IMR-90 (cell line): ENCODE results near the gene RBM39. TPM values are rescaled to one million over a fixed set of nuclear protein-coding genes. Genes with fewer than 3 reads are reported as not detected.

Experiments used
- ATAC-seq: fragments of 200-7000 bp; cut with Tn5 transposase; 2 replicates; pipeline ENCODE4 v1.9.1; 2020; ENCODE audit warnings: low read depth, mild to moderate bottlenecking, moderate library complexity
- BruUV-seq: library from RNA; stranded (reverse); fragments of 400-500 nt; replicated peaks from 2 replicates; lab custom pipeline; 2021; lab: Mats Ljungman, UMichigan
- CTCF ChIA-PET: fragments of 300-600 bp; formaldehyde crosslinking; extraction: SDS; loops from one replicate; lab custom pipeline; 2021; ENCODE audit warnings: antibody characterized with exemption; lab: Yijun Ruan, JAX
- POLR2A ChIA-PET: fragments of 300-600 bp; sonication (Branson Sonifier 250); formaldehyde crosslinking; loops from one replicate; lab custom pipeline; 2022; ENCODE audit warnings: antibody characterized with exemption; ENCODE audit not compliant: unreplicated experiment; lab: Charles Lee
- DNase-seq: peaks from one replicate; pipeline ENCODE4 v3.0.0; 2013
- H2AFZ ChIP-seq: replicated peaks from 2 replicates; pipeline ENCODE3; 2013; ENCODE audit warnings: low read length, mild to moderate bottlenecking; ENCODE audit not compliant: poor library complexity
- H2AK5ac ChIP-seq: 2 replicates; pipeline ENCODE4 v1.6.1; 2013; ENCODE audit warnings: low read depth, low read length, inconsistent platforms
- H2AK9ac ChIP-seq: replicated peaks from 2 replicates; pipeline ENCODE3; 2013; ENCODE audit warnings: mild to moderate bottlenecking, low read depth, low read length, moderate library complexity; ENCODE audit not compliant: poor library complexity
- H2BK120ac ChIP-seq: 2 replicates; pipeline ENCODE4 v1.6.1; 2013; ENCODE audit warnings: low read depth, low read length, inconsistent platforms
- H2BK15ac ChIP-seq: 3 replicates; pipeline ENCODE4 v1.6.1; 2013; ENCODE audit warnings: low read depth, low read length, inconsistent platforms
- H2BK20ac ChIP-seq: 2 replicates; pipeline ENCODE4 v1.6.1; 2013; ENCODE audit warnings: low read depth, mild to moderate bottlenecking, inconsistent platforms, low read length, moderate library complexity
- H2BK5ac ChIP-seq: 2 replicates; pipeline ENCODE4 v1.6.1; 2013; ENCODE audit warnings: mild to moderate bottlenecking, low read depth, low read length, inconsistent platforms; ENCODE audit not compliant: poor library complexity, severe bottlenecking
- H3K14ac ChIP-seq: replicated peaks from 2 replicates; pipeline ENCODE4 v1.6.1; 2013; ENCODE audit warnings: low read depth, low read length, inconsistent platforms
- H3K18ac ChIP-seq: 2 replicates; pipeline ENCODE4 v1.6.1; 2013; ENCODE audit warnings: low read depth, low read length, control low read depth
- H3K23ac ChIP-seq: 2 replicates; pipeline ENCODE4 v1.6.1; 2013; ENCODE audit warnings: low read depth, low read length, inconsistent platforms
- H3K27ac ChIP-seq: 2 replicates; pipeline ENCODE4 v1.5.1; 2013; ENCODE audit warnings: mild to moderate bottlenecking, control low read depth, low read length; ENCODE audit not compliant: insufficient read depth
- H3K27me3 ChIP-seq: 2 replicates; pipeline ENCODE4 v1.6.1; 2013; ENCODE audit warnings: low read length; ENCODE audit not compliant: control insufficient read depth, insufficient read depth
- H3K36me3 ChIP-seq: 2 replicates; pipeline ENCODE4 v1.6.1; 2013; ENCODE audit warnings: low read length, mixed read lengths; ENCODE audit not compliant: control insufficient read depth, insufficient read depth
- H3K4ac ChIP-seq: 2 replicates; pipeline ENCODE4 v1.6.1; 2013; ENCODE audit warnings: low read depth, low read length, inconsistent platforms
- H3K4me1 ChIP-seq: 2 replicates; pipeline ENCODE4 v1.6.1; 2013; ENCODE audit warnings: low read length, mixed read lengths; ENCODE audit not compliant: control insufficient read depth, insufficient read depth
- H3K4me2 ChIP-seq: 2 replicates; pipeline ENCODE4 v1.6.1; 2013; ENCODE audit warnings: low read depth, mild to moderate bottlenecking, control low read depth, low read length, moderate library complexity
- H3K4me3 ChIP-seq: 2 replicates; pipeline ENCODE4 v1.5.1; 2013; ENCODE audit warnings: low read depth, mild to moderate bottlenecking, control low read depth, low read length, moderate library complexity; ENCODE audit not compliant: insufficient read depth
- H3K56ac ChIP-seq: 2 replicates; pipeline ENCODE4 v1.6.1; 2013; ENCODE audit warnings: low read length, inconsistent platforms; ENCODE audit not compliant: insufficient read depth; ENCODE audit errors: extremely low read depth
- H3K79me1 ChIP-seq, 2 experiments: 2 replicates each; pipeline ENCODE4 v1.6.1; 2013; ENCODE audit warnings: low read length in 2 of 2, inconsistent platforms in 1 of 2, low read depth in 1 of 2
- H3K9ac ChIP-seq: 2 replicates; pipeline ENCODE4 v1.6.1; 2013; ENCODE audit warnings: low read depth, low read length, control low read depth
- H3K9me1 ChIP-seq: 2 replicates; pipeline ENCODE4 v1.6.1; 2013; ENCODE audit warnings: low read length, inconsistent platforms; ENCODE audit not compliant: insufficient read depth
- H3K9me3 ChIP-seq: 2 replicates; pipeline ENCODE4 v1.6.1; 2013; ENCODE audit warnings: low read length; ENCODE audit not compliant: control insufficient read depth, insufficient read depth
- H4K20me1 ChIP-seq: 2 replicates; pipeline ENCODE4 v1.6.1; 2013; ENCODE audit warnings: low read length, inconsistent platforms; ENCODE audit not compliant: insufficient read depth
- H4K5ac ChIP-seq: 2 replicates; pipeline ENCODE4 v1.6.1; 2013; ENCODE audit warnings: mild to moderate bottlenecking, low read depth, low read length, control low read depth
- H4K8ac ChIP-seq, 2 experiments: 2 replicates each; pipeline ENCODE4 v1.6.1; 2013; ENCODE audit warnings: low read depth in 2 of 2, low read length in 2 of 2, control low read depth in 1 of 2, inconsistent platforms in 1 of 2
- H4K91ac ChIP-seq: 2 replicates; pipeline ENCODE4 v1.6.1; 2013; ENCODE audit warnings: low read depth, low read length, inconsistent platforms; ENCODE audit not compliant: insufficient read depth
- CEBPB ChIP-seq: IDR thresholded peaks from 2 replicates; pipeline ENCODE4 v1.6.1; 2012; ENCODE audit warnings: low read depth, low read length, improper control_type of control experiment
- CHD1 ChIP-seq: IDR thresholded peaks from 2 replicates; pipeline ENCODE4 v1.6.1; 2012; ENCODE audit warnings: low read depth, low read length, improper control_type of control experiment
- CTCF ChIP-seq: conservative IDR thresholded peaks from 2 replicates; pipeline ENCODE4 v1.5.1; 2012; ENCODE audit warnings: mild to moderate bottlenecking, low read depth, low read length, improper control_type of control experiment
- FOS ChIP-seq: fragments of 150-350 bp; IDR thresholded peaks from 2 replicates; pipeline ENCODE4 v1.6.1; 2016; ENCODE audit warnings: low read depth, low read length
- MAFK ChIP-seq: IDR thresholded peaks from 2 replicates; pipeline ENCODE4 v1.6.1; 2012; ENCODE audit warnings: low read depth, low read length, improper control_type of control experiment
- MAZ ChIP-seq: IDR thresholded peaks from 2 replicates; pipeline ENCODE4 v1.6.1; 2012; ENCODE audit warnings: low read depth, mild to moderate bottlenecking, low read length, improper control_type of control experiment, moderate library complexity, borderline replicate concordance
- MXI1 ChIP-seq: IDR thresholded peaks from 2 replicates; pipeline ENCODE4 v1.6.1; 2012; ENCODE audit warnings: low read depth, mild to moderate bottlenecking, low read length, moderate library complexity, borderline replicate concordance
- POLR2A ChIP-seq: IDR thresholded peaks from 2 replicates; pipeline ENCODE4 v1.6.1; 2012; ENCODE audit warnings: mild to moderate bottlenecking, low read depth, low read length
- RAD21 ChIP-seq: IDR thresholded peaks from 2 replicates; pipeline ENCODE4 v1.6.1; 2012; ENCODE audit warnings: low read length, improper control_type of control experiment
- RCOR1 ChIP-seq: IDR thresholded peaks from 2 replicates; pipeline ENCODE4 v1.6.1; 2012; ENCODE audit warnings: mild to moderate bottlenecking, low read length, improper control_type of control experiment; ENCODE audit not compliant: insufficient replicate concordance
- RFX5 ChIP-seq: IDR thresholded peaks from 2 replicates; pipeline ENCODE4 v1.8.0; 2012; ENCODE audit warnings: low read depth, mild to moderate bottlenecking, low read length, moderate library complexity
- SMC3 ChIP-seq: fragments of 150-350 bp; IDR thresholded peaks from 2 replicates; pipeline ENCODE4 v1.6.1; 2016; ENCODE audit warnings: low read depth, mild to moderate bottlenecking, antibody characterized with exemption, low read length, moderate library complexity
- WGBS, 2 experiments: methylation state at CpG; one replicate each; pipeline versions ENCODE4 v1.1.5 to v1.1.7; 2013; ENCODE audit warnings: missing lambda C conversion rate in 2 of 2; ENCODE audit not compliant: insufficient read length in 1 of 2; ENCODE audit errors: extremely low coverage in 2 of 2; 5-methylcytosine and 5-hydroxymethylcytosine counted together
- dilution Hi-C: fragments of 300-500 bp; cut with HindIII; formaldehyde crosslinking; loops from one replicate; pipeline ENCODE4 v1.14.3; 2018; ENCODE audit warnings: low sequenced_read_pairs; ENCODE audit not compliant: unreplicated experiment
- in situ Hi-C: fragments of 300-500 bp; cut with MboI; formaldehyde crosslinking; loops from 3 replicates; pipeline ENCODE4 v1.14.3; 2019; ENCODE audit warnings: low sequenced_read_pairs, inconsistent platforms, mixed read lengths
- intact Hi-C: fragments of 100-400 bp; cut with micrococcal nuclease; formaldehyde crosslinking; loops from 2 replicates; pipeline ENCODE4 v1.10.0; 2022
- polyA plus RNA-seq, 3 experiments: library from polyadenylated mRNA; depleted of rRNA; stranded (reverse); fragments of >200 nt; gene quantifications; 2 replicates each; pipeline ENCODE4 v1.2.3, GENCODE V29; 2012; ENCODE audit warnings: low replicate concordance in 1 of 3
- total RNA-seq: library from RNA; depleted of rRNA; stranded (reverse); fragments of >200 nt; gene quantifications from 2 replicates; pipeline ENCODE4 v1.2.3, GENCODE V29; 2012
- TF ChIP-seq, protein P1 (sequence below): fragments of 150-350 bp; IDR thresholded peaks from 2 replicates; pipeline ENCODE4 v1.6.1; 2016; ENCODE audit warnings: low read depth, mild to moderate bottlenecking, low read length, moderate library complexity, borderline replicate concordance
- TF ChIP-seq, protein P2 (sequence below): fragments of 150-350 bp; IDR thresholded peaks from 2 replicates; pipeline ENCODE4 v1.6.1; 2017; ENCODE audit warnings: mild to moderate bottlenecking, antibody characterized with exemption, low read length, low read depth

Gene RBM39
- total and polyA plus RNA-seq, 2 of the 4 experiments (the other 2 are of a cell fraction), result 106 to 166 TPM

DNA sequence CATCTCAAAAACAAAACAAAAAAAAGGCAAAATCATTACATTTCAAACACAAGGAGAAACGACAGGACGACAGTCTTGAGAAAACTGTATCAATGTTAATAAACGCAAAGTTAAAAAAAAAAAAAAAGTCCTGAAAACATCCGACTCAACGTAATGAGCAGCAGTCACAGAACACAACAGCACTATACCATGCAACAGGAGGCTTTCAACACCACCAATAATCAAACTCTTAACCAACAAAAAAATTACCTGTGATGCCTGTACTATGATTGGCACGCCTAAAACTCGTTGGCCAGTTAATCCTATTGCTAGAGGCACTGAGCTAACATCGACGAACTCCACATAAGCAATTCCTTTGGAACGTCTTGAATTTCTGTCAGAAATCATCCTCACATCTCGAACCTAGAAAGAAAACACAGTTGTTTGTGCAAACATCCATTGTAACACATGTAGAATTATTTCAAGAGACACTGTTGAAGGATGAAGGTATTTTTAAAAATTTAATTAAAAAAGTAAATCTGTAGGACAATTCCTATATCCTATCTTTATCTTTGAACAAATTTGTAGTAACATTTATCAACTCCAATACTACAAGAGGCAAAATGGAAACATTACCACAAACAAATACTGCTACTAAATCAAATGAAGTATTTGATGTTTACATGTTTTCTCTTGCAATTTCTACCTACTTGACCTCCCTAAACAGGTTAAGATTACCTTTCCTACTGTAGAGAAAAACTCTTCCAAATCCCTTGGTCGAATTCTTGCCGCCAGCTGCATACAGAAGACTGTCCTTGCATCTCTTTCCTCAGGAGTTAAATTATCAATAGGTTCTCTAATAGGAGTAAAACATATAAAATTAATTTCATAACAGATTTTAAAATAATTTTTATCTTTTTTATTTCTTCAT lies 17.5 kb downstream of the RBM39 start:
- Histone ChIP-seq H2BK20ac (no peak overlapping the region), H2BK5ac (no peak overlapping the region), H4K8ac (no peak overlapping the region), H4K5ac (no peak overlapping the region), H2BK120ac (no peak overlapping the region), H3K9me3 (no peaks in the 10 kb centered on the region), H3K79me1 (peaks cover 17 to 57% of the 10 kb centered on the region in 2 experiments), H3K27me3 (no peaks in the 10 kb centered on the region), H3K27ac (no peak overlapping the region), H4K20me1 (peaks cover 96% of the 10 kb centered on the region), H3K9me1 (peaks cover 8% of the 10 kb centered on the region), H3K4ac (no peak overlapping the region), H3K18ac (no peak overlapping the region), H2AK5ac (no peak overlapping the region), H3K4me1 (no peaks in the 10 kb centered on the region), H3K9ac (no peak overlapping the region), H2BK15ac (no peak overlapping the region), H3K56ac (no peak overlapping the region), H3K36me3 (peaks cover 79% of the 10 kb centered on the region), H4K91ac (no peak overlapping the region), H2AFZ (no peak overlapping the region), H3K23ac (no peak overlapping the region), H2AK9ac (no peak overlapping the region), H3K4me2 (no peak overlapping the region), H3K4me3 (no peak overlapping the region), H3K14ac (no peak overlapping the region)
- no TSS peak for BruUV-seq
- dilution Hi-C loops (no loop called here), intact Hi-C loops (no loop called here), in situ Hi-C loops (no loop called here)
- TF ChIP-seq, protein P1, sequence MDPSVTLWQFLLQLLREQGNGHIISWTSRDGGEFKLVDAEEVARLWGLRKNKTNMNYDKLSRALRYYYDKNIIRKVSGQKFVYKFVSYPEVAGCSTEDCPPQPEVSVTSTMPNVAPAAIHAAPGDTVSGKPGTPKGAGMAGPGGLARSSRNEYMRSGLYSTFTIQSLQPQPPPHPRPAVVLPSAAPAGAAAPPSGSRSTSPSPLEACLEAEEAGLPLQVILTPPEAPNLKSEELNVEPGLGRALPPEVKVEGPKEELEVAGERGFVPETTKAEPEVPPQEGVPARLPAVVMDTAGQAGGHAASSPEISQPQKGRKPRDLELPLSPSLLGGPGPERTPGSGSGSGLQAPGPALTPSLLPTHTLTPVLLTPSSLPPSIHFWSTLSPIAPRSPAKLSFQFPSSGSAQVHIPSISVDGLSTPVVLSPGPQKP, result no peak
- TF ChIP-seq MAZ (no peak), CEBPB (no peak), POLR2A (no peak), FOS (no peak), RFX5 (no peak), CTCF (no peak), RCOR1 (no peak), MXI1 (no peak), CHD1 (no peak), RAD21 (no peak), SMC3 (no peak), MAFK (no peak)
- TF ChIP-seq, protein P2, sequence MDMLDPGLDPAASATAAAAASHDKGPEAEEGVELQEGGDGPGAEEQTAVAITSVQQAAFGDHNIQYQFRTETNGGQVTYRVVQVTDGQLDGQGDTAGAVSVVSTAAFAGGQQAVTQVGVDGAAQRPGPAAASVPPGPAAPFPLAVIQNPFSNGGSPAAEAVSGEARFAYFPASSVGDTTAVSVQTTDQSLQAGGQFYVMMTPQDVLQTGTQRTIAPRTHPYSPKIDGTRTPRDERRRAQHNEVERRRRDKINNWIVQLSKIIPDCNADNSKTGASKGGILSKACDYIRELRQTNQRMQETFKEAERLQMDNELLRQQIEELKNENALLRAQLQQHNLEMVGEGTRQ, result no peak
- 73% methylated on average over 2 of the region's 13 CpGs; no CpG with 5 or more reads in 1 of the 2 experiments for WGBS, 2 experiments
- DNase-seq (no peak), ATAC-seq (no peak)
- CTCF ChIA-PET, result interaction anchor here (0.5 kb wide), 1 partner anchor 959 kb away, joined by 3 read pairs; no protein-coding TSS in a partner anchor
- POLR2A ChIA-PET, result no interaction called here
